ENCODE data around the gene SEPTIN12. TPM values are rescaled to one million over a fixed set of nuclear protein-coding genes. Genes with fewer than 3 reads are reported as not detected.

Gene SEPTIN12, protein sequence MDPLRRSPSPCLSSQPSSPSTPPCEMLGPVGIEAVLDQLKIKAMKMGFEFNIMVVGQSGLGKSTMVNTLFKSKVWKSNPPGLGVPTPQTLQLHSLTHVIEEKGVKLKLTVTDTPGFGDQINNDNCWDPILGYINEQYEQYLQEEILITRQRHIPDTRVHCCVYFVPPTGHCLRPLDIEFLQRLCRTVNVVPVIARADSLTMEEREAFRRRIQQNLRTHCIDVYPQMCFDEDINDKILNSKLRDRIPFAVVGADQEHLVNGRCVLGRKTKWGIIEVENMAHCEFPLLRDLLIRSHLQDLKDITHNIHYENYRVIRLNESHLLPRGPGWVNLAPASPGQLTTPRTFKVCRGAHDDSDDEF
- not detected in 2 replicates for total RNA-seq
- not detected for total RNA-seq (2013)
- 0.07 TPM in 1 of 2 replicates, not detected in the other for polyA plus RNA-seq
- not detected in 2 replicates for polyA minus RNA-seq

DNA sequence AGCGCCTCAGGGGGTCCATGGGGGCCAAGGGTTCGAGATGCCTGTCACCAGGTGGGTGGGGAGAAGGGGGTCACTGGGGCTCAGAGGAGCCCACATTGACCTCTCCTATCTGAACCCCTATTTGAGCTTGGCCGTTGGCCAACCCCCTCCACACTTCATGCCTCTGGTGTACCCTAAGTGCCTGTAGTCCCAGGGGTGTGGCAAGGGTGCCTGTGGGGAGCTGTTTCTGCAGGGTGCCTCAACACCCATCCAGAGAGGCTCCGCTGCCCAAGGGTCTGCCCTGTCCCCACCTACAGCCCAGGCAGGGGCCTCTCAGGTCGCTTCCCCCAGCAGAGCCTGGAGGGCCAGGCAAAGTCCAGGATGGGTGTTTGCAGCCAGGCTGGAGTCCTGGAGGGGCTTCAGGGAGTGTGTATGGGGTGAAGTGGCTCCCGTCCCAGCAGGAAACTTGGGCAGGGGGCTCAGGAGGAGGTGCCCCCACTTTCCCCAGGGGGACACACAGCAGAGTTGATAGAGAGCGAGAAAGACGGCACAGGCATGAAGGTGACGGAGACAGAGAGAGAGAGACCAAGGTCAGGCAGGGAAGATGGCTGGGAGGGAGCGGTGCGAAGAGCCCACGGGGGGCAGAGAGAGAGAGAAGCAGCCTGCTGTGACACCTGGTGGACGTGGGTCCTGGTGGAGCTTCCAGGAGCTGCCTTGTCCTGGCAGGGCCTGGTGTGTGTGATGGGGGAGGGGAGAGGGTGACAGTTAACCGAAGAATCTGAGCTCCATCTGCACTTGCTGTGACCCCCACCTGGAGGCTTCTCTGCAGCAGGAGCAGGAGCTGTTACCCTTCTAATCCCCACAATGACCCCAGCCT, at the start of gene SEPTIN12:
Gene SEPTIN12 (minus strand): TSS at position 719 of the 856 bp plus-strand sequence. CDS start 700 bp downstream, at position 19.
- 87% methylated on average over 9 of the region's 14 CpGs for WGBS (ENCODE audit: insufficient coverage)
- intact Hi-C loops (cut with micrococcal nuclease), result no loop called here
- H3K9me3 ChIP-seq (ENCODE audit: control extremely low read depth in 1 of 3, control insufficient read depth in 2 of 3, insufficient read depth in 1 of 3, low read length in 2 of 3), result no peaks in the 10 kb centered on the region
- CTCF ChIA-PET, result interaction anchor here (0.6 kb wide), 1 partner anchor 498 kb away, joined by 3 read pairs; no protein-coding TSS in a partner anchor
- Mint-ChIP-seq H3K4me1 (no peaks in the 10 kb centered on the region), H3K9me3 (ENCODE audit: insufficient read depth) (no peaks in the 10 kb centered on the region), H3K27me3 (no peaks in the 10 kb centered on the region), H3K27ac (no peak within 1 kb of the TSS), H3K4me3 (no peak within 1 kb of the TSS)
- H3K27me3 ChIP-seq (replicated peaks in 1 of 4; ENCODE audit: control extremely low read depth in 1 of 4, control insufficient read depth in 3 of 4, insufficient read depth in 4 of 4, low read length in 3 of 4), result peaks cover 0 to 6% (median 0%) of the 10 kb centered on the region in 4 experiments
- no peak within 1 kb of the TSS for H3K9ac ChIP-seq (ENCODE audit: low read length)
- H3K4me3 ChIP-seq (ENCODE audit: control extremely low read depth in 1 of 5, extremely low read depth in 1 of 5, insufficient read depth in 1 of 5, low read depth in 2 of 5, low read length in 4 of 5), result no peak within 1 kb of the TSS
- H3K4me2 ChIP-seq (replicated peaks; ENCODE audit: low read depth, low read length, poor library complexity, severe bottlenecking), result no peak within 1 kb of the TSS
- no peak for DNase-seq
- H2AFZ ChIP-seq (ENCODE audit: insufficient read depth, low read depth, low read length, poor library complexity, severe bottlenecking), result no peak within 1 kb of the TSS
- no peak for TF ChIP-seq EZH2 (IDR thresholded peaks at IDR 0.05; ENCODE audit: borderline replicate concordance, insufficient read depth, low read depth, low read length, poor library complexity, severe bottlenecking)
- TF ChIP-seq, protein P1, sequence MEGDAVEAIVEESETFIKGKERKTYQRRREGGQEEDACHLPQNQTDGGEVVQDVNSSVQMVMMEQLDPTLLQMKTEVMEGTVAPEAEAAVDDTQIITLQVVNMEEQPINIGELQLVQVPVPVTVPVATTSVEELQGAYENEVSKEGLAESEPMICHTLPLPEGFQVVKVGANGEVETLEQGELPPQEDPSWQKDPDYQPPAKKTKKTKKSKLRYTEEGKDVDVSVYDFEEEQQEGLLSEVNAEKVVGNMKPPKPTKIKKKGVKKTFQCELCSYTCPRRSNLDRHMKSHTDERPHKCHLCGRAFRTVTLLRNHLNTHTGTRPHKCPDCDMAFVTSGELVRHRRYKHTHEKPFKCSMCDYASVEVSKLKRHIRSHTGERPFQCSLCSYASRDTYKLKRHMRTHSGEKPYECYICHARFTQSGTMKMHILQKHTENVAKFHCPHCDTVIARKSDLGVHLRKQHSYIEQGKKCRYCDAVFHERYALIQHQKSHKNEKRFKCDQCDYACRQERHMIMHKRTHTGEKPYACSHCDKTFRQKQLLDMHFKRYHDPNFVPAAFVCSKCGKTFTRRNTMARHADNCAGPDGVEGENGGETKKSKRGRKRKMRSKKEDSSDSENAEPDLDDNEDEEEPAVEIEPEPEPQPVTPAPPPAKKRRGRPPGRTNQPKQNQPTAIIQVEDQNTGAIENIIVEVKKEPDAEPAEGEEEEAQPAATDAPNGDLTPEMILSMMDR (IDR thresholded peaks at IDR 0.05), result no peak
- no peaks in the 10 kb centered on the region for H4K20me1 ChIP-seq (ENCODE audit: control insufficient read depth, insufficient read depth, low read length, poor library complexity, severe bottlenecking)
- H3K4me1 ChIP-seq (ENCODE audit: control insufficient read depth in 2 of 2, insufficient read depth in 2 of 2, low read length in 2 of 2), result no peaks in the 10 kb centered on the region
- ATAC-seq (ENCODE audit: low read depth), result no peak
- no peak within 1 kb of the TSS for H3K27ac ChIP-seq (ENCODE audit: low read length in 2 of 2)
- H3K79me2 ChIP-seq (ENCODE audit: control insufficient read depth, insufficient read depth, low read length), result no peaks in the 10 kb centered on the region
- no peaks in the 10 kb centered on the region for H3K36me3 ChIP-seq (replicated peaks in 1 of 2; ENCODE audit: control extremely low read depth in 1 of 2, control insufficient read depth in 1 of 2, extremely low read depth in 1 of 2, insufficient read depth in 2 of 2, low read length in 1 of 2)
- POLR2A ChIA-PET, result no interaction called here

Data from B cell (primary cell).